ENCODE data around the gene HIF3A.

DNA sequence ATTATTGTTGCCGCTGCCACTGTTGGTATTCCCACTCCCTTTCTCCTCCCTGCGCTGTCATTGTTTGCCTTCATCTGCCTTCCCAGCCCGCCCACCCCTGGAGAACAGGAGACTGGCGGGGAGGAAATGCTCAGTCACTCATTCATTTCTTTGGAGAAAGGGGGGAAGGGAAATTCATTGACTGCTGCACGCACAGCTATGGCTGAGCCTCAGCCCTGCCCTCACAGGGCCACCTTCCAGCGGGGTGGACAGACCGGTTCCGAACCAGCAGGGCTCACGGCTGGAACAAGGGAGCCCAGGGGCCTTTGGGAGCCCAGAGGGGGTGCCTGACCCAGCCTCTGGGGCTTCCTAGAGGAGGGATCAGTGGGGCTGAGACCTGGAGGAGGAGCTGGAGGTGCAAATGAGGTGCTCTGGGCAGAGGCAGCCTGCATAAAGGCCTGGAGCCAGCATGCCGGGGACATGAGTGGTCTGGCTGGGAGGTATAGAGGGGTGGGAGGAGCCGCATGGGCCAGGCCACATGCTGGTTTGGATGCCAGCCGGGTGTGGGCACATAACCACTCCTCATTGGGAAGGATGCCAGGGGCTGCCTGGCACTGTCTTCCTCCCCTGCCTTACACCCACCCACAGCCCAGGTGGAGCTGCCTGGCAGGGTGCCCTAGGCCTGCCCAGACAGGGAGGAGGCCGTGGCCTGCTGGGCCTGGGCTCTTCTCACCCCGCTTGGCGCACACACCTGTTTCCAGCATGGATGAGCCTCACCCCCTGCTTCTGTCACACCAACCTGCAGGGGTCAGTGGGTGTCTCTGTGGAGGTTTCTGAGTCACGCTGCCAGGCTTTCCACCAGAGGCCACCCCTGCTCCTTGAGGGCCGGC, 76.9 kb downstream of the HIF3A start:
- TF ChIP-seq CTCF (conservative IDR thresholded peaks at IDR 0.05; ENCODE audit: low read depth, low read length) (0 out of 2 replicates have a peak, but pooled peaks have one; percentile 8), EZH2 (IDR thresholded peaks at IDR 0.05; ENCODE audit: borderline replicate concordance, low read depth, low read length, poor library complexity, severe bottlenecking) (no peak)
